Measurements from ENCODE around the gene MEF2C.

- no peak for TF ChIP-seq EZH2 (IDR thresholded peaks at IDR 0.05; ENCODE audit: insufficient read depth, low read length)
- TF ChIP-seq CTCF (IDR thresholded peaks at IDR 0.05; ENCODE audit: insufficient read depth, low read depth, low read length), result no peak
Measured at GRCh38 chr5:88769165-88769564, 113.8 kb downstream of the MEF2C start.
